ENCODE results near the gene MMS22L.
A peak's percentile ranks its signal among the peaks of the same experiment; 100 is the strongest.
"Not testable (repeated sequence)": the region's sequence is repeated elsewhere in the genome, so short reads cannot be mapped to it uniquely, and the experiment has no call there.

The MMS22L gene

GRCh38 chr6:97231911-97232310, 51.1 kb downstream of the MMS22L start:
- DNase-seq: no peak

- DNase-seq: no peak
Observed at GRCh38 chr6:97222903-97223302, 60.1 kb downstream of the MMS22L start.

DNA sequence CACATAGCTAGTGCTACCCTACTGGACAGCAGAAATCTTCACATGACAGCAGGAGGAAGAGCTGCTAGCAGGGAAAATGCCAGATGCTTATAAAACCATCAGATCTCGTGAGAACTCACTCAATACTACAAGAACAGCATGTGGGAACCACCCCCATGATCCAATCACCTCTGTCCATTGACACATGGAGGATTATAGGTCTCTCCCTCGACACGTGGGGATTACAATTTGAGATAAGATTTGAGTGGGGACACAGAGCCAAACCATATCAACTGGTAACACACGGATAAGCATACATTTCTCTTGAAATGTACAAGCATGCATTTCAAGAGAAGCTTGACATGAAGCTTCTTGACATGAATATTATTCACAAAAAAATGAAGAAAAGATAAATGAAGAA, 64.1 kb downstream of the MMS22L start:
- no peak for DNase-seq

- DNase-seq: no peak
Observed at GRCh38 chr6:97215157-97215769, 67.8 kb downstream of the MMS22L start.

- DNase-seq: no peak
Observed at GRCh38 chr6:97214671-97215070, 68.3 kb downstream of the MMS22L start.

DNA sequence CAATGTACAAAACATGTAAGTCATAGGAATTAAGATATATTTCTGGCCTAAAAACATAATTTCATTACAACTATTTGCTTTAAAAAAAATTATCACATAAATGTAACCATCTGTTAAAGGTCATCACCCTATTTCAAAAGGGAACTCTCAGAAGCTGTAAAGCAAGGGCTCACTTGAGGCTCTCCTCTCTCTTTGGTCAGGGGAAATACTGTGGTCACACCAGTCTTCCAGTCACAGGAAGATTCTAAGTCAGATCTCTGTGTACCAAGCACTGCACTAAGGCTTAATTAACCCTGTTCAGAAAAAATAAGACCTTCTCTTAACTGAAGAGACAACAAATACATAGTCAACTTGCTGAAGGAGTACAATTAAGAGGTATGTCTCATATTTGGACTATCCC, 75.6 kb downstream of the MMS22L start:
- DNase-seq: no peak

DNA sequence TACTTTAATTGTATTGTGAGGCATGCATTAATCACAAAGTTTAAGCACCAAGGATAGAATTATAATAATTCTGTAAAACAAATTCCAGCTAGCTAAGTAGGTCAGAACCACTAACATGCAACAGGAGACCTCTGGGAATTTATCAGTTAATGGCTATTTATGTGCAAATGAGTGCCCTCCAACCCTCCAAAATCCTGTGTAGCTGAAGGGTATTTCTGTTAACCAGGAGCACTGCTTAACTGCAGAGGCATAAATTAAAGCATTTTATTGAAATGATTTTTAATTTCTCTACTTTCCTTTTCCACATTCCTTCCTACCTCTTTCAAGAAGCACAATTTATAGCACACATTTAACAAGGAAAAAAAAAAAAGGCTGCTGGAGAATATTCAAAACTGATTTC, 77.0 kb downstream of the MMS22L start:
- no peak for DNase-seq

DNA sequence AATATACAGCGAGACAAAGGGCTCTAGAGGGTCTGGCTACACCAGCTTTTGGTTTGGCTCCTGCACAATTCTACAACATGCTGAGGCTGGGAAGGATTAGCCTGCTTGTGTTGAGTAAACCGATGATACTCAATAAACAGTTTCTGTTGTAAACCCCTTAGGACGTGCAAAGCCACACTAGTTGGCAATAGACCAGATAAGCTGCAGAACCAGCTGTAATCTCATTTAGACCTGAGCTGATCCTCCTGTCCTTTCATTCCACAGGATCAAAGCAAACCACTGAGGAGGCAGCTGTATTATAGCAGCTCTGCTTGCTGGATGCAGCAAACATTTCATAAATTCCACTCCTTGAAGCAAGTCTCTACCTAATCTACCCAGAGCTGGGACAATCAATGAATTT, 79.7 kb downstream of the MMS22L start:
- no peak for DNase-seq

GRCh38 chr6:97198046-97198565, 84.9 kb downstream of the MMS22L start:
- DNase-seq: no peak

GRCh38 chr6:97195117-97195516, 87.9 kb downstream of the MMS22L start:
- peak; percentile 19 for DNase-seq

DNA sequence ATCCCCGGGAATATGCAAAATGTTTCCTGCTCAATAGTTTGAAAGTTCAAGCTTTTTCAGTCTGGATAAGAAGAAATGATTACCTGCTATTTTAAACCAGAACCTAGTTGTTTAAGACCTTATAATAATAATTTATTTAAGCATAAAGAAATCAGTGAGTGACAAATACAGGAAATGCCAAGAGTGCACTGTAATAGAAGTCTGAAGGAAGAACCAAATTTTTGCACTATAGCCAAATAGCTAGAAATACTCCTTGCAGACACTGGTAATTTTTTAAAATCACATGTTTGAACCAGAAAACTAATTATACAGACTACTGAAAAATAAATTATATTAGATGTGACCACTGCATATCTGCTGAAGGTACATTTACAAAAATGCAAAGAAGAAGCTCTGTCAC, 93.2 kb downstream of the MMS22L start:
- DNase-seq: no peak

GRCh38 chr6:97187951-97188350, 95.1 kb downstream of the MMS22L start:
- no peak for DNase-seq

- DNase-seq: peak; percentile 29
Observed at GRCh38 chr6:97186416-97186999, 96.5 kb downstream of the MMS22L start.

- DNase-seq: no peak
Observed at GRCh38 chr6:97177905-97178304, 105.1 kb downstream of the MMS22L start.

GRCh38 chr6:97176468-97176867, 106.5 kb downstream of the MMS22L start:
- DNase-seq: no peak

- DNase-seq: no peak
Observed at GRCh38 chr6:97175806-97176205, 107.2 kb downstream of the MMS22L start.

- DNase-seq: no peak
Observed at GRCh38 chr6:97174471-97174870, 108.5 kb downstream of the MMS22L start.

DNA sequence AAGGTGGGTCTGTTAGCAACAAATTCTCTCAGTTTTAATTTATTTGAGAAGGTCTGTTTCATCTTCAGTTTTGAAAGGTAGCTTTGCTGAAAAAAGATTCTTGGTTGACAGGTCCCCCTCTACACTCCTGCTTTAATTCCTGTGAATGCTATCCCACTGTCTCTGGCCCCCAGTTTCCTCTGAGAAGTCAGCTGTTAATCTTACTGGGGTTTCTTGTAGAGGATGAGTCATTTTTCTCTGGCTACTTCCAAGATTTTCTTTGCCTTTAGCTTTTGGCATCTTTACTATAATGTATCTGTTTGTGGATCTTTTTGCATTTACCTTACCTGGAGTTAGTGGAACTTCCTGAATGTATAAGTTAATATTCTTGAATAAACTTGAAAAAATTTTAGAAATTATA, 122.7 kb downstream of the MMS22L start:
- no peak for DNase-seq

DNA sequence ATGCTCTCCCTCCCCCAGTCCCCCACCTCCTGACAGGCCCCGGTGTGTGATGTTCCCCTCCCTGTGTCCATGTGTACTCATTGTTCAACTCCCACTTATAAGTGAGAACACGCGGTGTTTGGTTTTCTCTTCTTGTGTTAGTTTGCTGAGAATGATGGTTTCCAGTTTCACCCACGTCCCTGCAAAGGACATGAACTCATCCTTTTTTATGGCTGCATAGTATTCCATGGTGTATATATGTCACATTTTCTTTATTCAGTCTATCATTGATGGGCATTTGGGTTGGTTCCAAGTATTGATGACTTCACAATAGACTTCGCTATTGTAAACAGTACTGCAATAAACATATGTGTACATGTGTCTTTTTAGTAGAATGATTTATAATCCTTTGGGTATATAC, 127.6 kb downstream of the MMS22L start:
- not testable (repeated sequence) for DNase-seq

DNA sequence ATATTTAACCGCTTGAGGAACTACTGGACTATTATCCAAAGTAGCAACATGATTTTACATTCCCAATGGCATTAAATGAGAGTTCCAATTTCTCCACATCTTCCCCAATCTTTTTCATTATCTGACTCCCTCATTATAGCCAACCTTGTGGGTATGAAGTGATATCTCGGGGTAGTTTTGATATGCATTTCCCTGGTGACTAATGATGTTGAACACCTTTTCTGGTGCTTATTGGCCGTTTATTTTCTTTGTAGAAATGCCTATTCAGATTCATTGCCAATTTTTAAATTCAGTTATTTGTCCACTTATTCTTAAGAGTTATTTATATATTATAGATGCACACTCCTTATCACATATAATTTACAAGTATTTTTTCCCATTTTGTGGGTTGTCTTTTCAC, 129.0 kb downstream of the MMS22L start:
- no peak for DNase-seq

- DNase-seq: no peak
Observed at GRCh38 chr6:97151601-97152000, 131.4 kb downstream of the MMS22L start.

- no peak for DNase-seq
Observed at GRCh38 chr6:97150932-97151331, 132.1 kb downstream of the MMS22L start.

DNA sequence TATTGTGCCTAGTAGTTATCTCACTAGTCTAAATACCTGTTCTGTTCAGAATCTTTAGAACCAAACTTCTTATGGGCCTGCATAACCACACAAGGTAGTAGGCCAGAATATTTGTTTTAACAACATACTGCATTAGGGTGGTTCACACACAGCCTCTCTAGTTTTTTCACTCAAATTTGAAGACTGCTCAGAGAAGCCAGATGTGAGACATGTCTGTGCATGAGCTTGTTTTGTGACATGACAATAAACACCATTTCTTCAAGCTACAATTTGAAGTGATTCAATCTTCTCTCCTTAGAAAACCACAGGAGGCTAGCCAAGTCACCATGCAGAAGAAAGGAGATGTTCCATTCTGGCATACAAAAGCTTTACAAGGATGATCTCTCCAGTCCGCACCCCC, 135.6 kb downstream of the MMS22L start:
- no peak for DNase-seq

GRCh38 chr6:97145691-97146090, 137.3 kb downstream of the MMS22L start:
- no peak for DNase-seq

- DNase-seq: no peak
Observed at GRCh38 chr6:97141756-97142155, 141.3 kb downstream of the MMS22L start.
